SK-N-SH (cell line): Measurements from ENCODE around the gene UBE2E1.

ENCODE experiments used
- CTCF ChIP-seq: fragments of 200-600 bp; sonication (generic); IDR thresholded peaks from 2 replicates; pipeline ENCODE4 v1.6.1; 2017; ENCODE audit warnings: antibody characterized with exemption, mild to moderate bottlenecking, moderate library complexity
- EZH2phosphoT487 ChIP-seq: fragments of 200-600 bp; sonication (generic); IDR thresholded peaks from 2 replicates; pipeline ENCODE4 v1.6.1; 2017; ENCODE audit warnings: low read depth, mixed run types, mild to moderate bottlenecking, antibody characterized with exemption, moderate library complexity, borderline replicate concordance
- FOSL2 ChIP-seq: IDR thresholded peaks from 2 replicates; pipeline ENCODE4 v1.4.0; 2012; ENCODE audit warnings: low read depth, mild to moderate bottlenecking, moderate library complexity, borderline replicate concordance
- MAX ChIP-seq: IDR thresholded peaks from 2 replicates; pipeline ENCODE4 v1.4.0; 2012; ENCODE audit warnings: low read depth
- POLR2AphosphoS5 ChIP-seq: IDR thresholded peaks from 2 replicates; pipeline ENCODE4 v1.6.1; 2012; ENCODE audit warnings: low read depth, low read length
- REST ChIP-seq: IDR thresholded peaks from 2 replicates; pipeline ENCODE4 v1.6.1; 2012; ENCODE audit warnings: mild to moderate bottlenecking, low read depth, low read length, moderate library complexity
- SIN3A ChIP-seq: IDR thresholded peaks from 2 replicates; pipeline ENCODE4 v1.6.1; 2012; ENCODE audit warnings: low read depth, mild to moderate bottlenecking, low read length, moderate library complexity, borderline replicate concordance
- ZBTB33 ChIP-seq: IDR thresholded peaks from 2 replicates; pipeline ENCODE4 v1.4.0; 2012; ENCODE audit warnings: low read depth, borderline replicate concordance

- no peak for TF ChIP-seq CTCF
- TF ChIP-seq SIN3A = no peak
- TF ChIP-seq EZH2phosphoT487 = no peak
- no peak for TF ChIP-seq POLR2AphosphoS5
- no peak for TF ChIP-seq FOSL2
- no peak for TF ChIP-seq MAX
- no peak for TF ChIP-seq ZBTB33
- TF ChIP-seq REST = no peak
Observed at GRCh38 chr3:23859012-23859743, 53.4 kb downstream of the UBE2E1 start.
